ENCODE measurements around the gene GFPT2. TPM values are rescaled to one million over a fixed set of nuclear protein-coding genes. Genes with fewer than 3 reads are reported as not detected.

Gene GFPT2
- total and polyA plus RNA-seq, 2 of the 8 experiments (the other 6 are each of a cell fraction or from before 2014, with no cell fraction given) = 83.7 to 143 TPM

- POLR2A ChIA-PET (ENCODE audit: partially characterized antibody) = no interaction called here
- Histone ChIP-seq H4K91ac (replicated peaks; ENCODE audit: insufficient read length, low read length) (no peak overlapping the region), H3K79me1 (ENCODE audit: low read depth, low read length) (no peaks in the 10 kb centered on the region; the same call in 1 of the 2 replicates), H3K14ac (ENCODE audit: insufficient read length) (no peak overlapping the region), H3K79me2 (ENCODE audit: control insufficient read depth in 1 of 2, insufficient read depth in 2 of 2, low read length in 2 of 2) (no peaks in the 10 kb centered on the region), H3K9me3 (ENCODE audit: insufficient read depth in 2 of 2, low read depth in 1 of 2, low read length in 1 of 2) (no peaks in the 10 kb centered on the region), H2AFZ (ENCODE audit: low read length) (no peak overlapping the region), H2BK5ac (ENCODE audit: low read depth, low read length) (no peak overlapping the region), H3K4me3 (ENCODE audit: extremely low read depth in 1 of 4, insufficient read depth in 2 of 4, low read depth in 3 of 4, low read length in 4 of 4) (no peak overlapping the region), H3K4me1 (replicated peaks in 1 of 4; ENCODE audit: control insufficient read depth in 3 of 4, insufficient read depth in 4 of 4, low read length in 3 of 4) (peaks cover 0 to 12% (median 7%) of the 10 kb centered on the region in 4 experiments; a peak in 4 of 7 replicates), H3K56ac (replicated peaks; ENCODE audit: insufficient read length, low read depth, low read length) (no peak overlapping the region), H2BK12ac (ENCODE audit: low read depth, low read length) (no peak overlapping the region), H4K5ac (ENCODE audit: insufficient read length, low read depth, low read length) (no peak overlapping the region), H3K9ac (replicated peaks in 1 of 4; ENCODE audit: extremely low read depth in 1 of 4, low read depth in 3 of 4, low read length in 3 of 4) (no peak overlapping the region), H3K36me3 (ENCODE audit: control insufficient read depth in 2 of 4, insufficient read depth in 4 of 4, low read length in 3 of 4) (no peaks in the 10 kb centered on the region), H3K27me3 (replicated peaks in 1 of 4; ENCODE audit: control insufficient read depth in 3 of 4, extremely low read depth in 1 of 4, insufficient read depth in 3 of 4, low read length in 3 of 4) (no peaks in the 10 kb centered on the region), H4K8ac (ENCODE audit: extremely low read depth, insufficient read depth, low read length) (no peak overlapping the region), H3K18ac (ENCODE audit: extremely low read depth, low read length) (no peak overlapping the region), H2BK120ac (replicated peaks; ENCODE audit: low read depth, low read length) (no peak overlapping the region), H2AK5ac (ENCODE audit: low read depth, low read length) (no peak overlapping the region), H2BK20ac (ENCODE audit: low read length) (no peak overlapping the region), H3K23ac (ENCODE audit: insufficient read length) (no peak overlapping the region), H3K27ac (ENCODE audit: low read depth, low read length) (no peak overlapping the region), H4K20me1 (replicated peaks in 1 of 2; ENCODE audit: control insufficient read depth in 1 of 2, insufficient read depth in 2 of 2, low read length in 2 of 2) (no peaks in the 10 kb centered on the region), H3K4ac (replicated peaks; ENCODE audit: insufficient read length, low read depth, low read length) (no peak overlapping the region), H3K4me2 (ENCODE audit: insufficient read depth in 1 of 2, low read depth in 2 of 2, low read length in 2 of 2) (no peak overlapping the region), H3K23me2 (ENCODE audit: low read depth, low read length) (no peaks in the 10 kb centered on the region), H2BK15ac (ENCODE audit: low read length) (no peak overlapping the region)
- no peak for FAIRE-seq
- no peak for TF ChIP-seq TCF12 (IDR thresholded peaks at IDR 0.05; ENCODE audit: low read depth, low read length)
- TF ChIP-seq RXRA (IDR thresholded peaks at IDR 0.05; ENCODE audit: insufficient read depth, low read depth, low read length) = no peak
- no peak for TF ChIP-seq TAF1 (IDR thresholded peaks at IDR 0.05; ENCODE audit: low read depth, low read length)
- no peak for TF ChIP-seq KDM1A (IDR thresholded peaks at IDR 0.05; ENCODE audit: borderline replicate concordance, low read length)
- TF ChIP-seq JUN (IDR thresholded peaks at IDR 0.05; ENCODE audit: low read depth, low read length) = no peak
- TF ChIP-seq ASH2L (IDR thresholded peaks at IDR 0.05; ENCODE audit: low read length) = no peak
- TF ChIP-seq POU5F1 (IDR thresholded peaks at IDR 0.05; ENCODE audit: low read depth, low read length) = no peak
- no peak for TF ChIP-seq TBP (IDR thresholded peaks at IDR 0.05; ENCODE audit: low read depth, low read length)
- no peak for TF ChIP-seq EGR1 (IDR thresholded peaks at IDR 0.05; ENCODE audit: borderline replicate concordance, low read depth, low read length)
- TF ChIP-seq ATF2 (IDR thresholded peaks at IDR 0.05; ENCODE audit: low read length) = no peak
- TF ChIP-seq E2F6 (IDR thresholded peaks at IDR 0.05) = no peak
- no peak for TF ChIP-seq KDM5A (IDR thresholded peaks at IDR 0.05; ENCODE audit: low read length)
- TF ChIP-seq PHF8 (conservative IDR thresholded peaks at IDR 0.05; ENCODE audit: low read depth, low read length) = no peak
- CTCF ChIA-PET (ENCODE audit: partially characterized antibody) = interaction anchor here (0.6 to 1.4 kb wide), 3 partner anchors 10 to 118 kb away, joined by 3 to 4 read pairs (median 3); no protein-coding TSS in a partner anchor
- DNase-seq (ENCODE audit: low read depth in 1 of 2, low spot score in 2 of 2) = no peak
- 84% methylated on average over 7 of the region's 7 CpGs; no CpG with 5 or more reads in 1 of the 2 experiments for WGBS, 2 experiments (ENCODE audit: extremely low coverage in 1 of 2, insufficient coverage in 1 of 2, insufficient read length in 1 of 2, insufficient replicate concordance in 2 of 2, low coverage in 1 of 2, low lambda C conversion rate in 2 of 2, missing lambda C conversion rate in 1 of 2)
Observed at GRCh38 chr5:180391276-180391675, 38.1 kb upstream of the GFPT2 start.

Measured in H1 (cell line).